GM12892 (cell line): ENCODE measurements around the gene HNF4A.

Experiments used
- POLR2A ChIP-seq: IDR thresholded peaks from 2 replicates; pipeline ENCODE4 v1.6.1; 2011; ENCODE audit warnings: low read depth, low read length, control low read depth
- POLR2AphosphoS5 ChIP-seq: IDR thresholded peaks from 2 replicates; pipeline ENCODE4 v1.6.1; 2011; ENCODE audit warnings: low read depth, low read length, control low read depth
- TAF1 ChIP-seq: IDR thresholded peaks from 2 replicates; pipeline ENCODE4 v1.6.1; 2011; ENCODE audit warnings: low read depth, mild to moderate bottlenecking, control low read depth, low read length, borderline replicate concordance

DNA sequence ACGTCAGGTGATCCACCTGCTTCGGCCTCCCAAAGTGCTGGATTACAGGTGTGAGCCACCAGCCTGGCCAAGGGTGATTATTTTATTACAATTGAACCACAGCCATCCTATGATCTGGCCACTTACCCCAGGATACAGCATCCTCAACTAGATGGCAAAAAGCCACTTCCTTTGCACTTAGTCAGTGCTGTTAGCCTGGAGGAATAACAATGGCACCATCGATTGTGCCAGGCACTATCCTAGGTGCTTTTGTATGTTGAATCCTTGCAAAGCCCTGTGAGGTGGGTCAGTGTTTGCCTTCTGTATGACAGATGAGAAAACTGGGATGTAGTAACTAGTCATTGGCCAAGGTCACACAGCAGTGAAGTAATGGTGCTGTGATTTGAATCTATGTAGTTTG is 109.0 kb downstream of the HNF4A start:
- TF ChIP-seq POLR2A, result no peak
- no peak for TF ChIP-seq TAF1
- TF ChIP-seq POLR2AphosphoS5, result no peak
